Measurements from ENCODE around the gene PGAP1.

The PGAP1 gene

DNA sequence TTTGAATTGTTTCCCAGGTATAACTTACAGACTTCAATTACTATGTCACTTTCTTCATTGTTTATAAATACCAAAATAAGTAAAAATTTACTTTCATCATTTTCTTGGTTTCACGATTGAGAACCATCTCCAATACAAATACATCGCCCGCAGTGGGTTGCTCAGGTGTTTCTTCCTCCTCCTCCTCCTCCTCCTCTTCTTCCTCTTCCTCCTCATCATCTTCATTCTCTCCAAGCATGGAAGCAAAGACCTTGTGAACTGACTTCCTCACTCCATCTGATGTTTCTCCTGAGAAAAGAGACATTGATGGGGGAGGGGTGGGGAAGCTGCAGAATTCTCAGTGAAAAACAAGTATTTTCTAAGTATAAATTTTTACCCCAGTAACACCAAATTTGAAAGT lies 133.6 kb downstream of the PGAP1 start:
- DNase-seq = no peak

- no peak for DNase-seq
These were observed 142.9 kb downstream of the PGAP1 start for GRCh38 chr2:196783431-196784094.
